ENCODE measurements around the gene GMDS. TPM values are rescaled to one million over a fixed set of nuclear protein-coding genes. Genes with fewer than 3 reads are reported as not detected.

Gene GMDS
- total and polyA plus RNA-seq, 2 donors (not counting 1 experiment from before 2014, with no cell fraction given), result 11.5 to 16.4 TPM

GRCh38 chr6:1736346-1737105, 508.9 kb downstream of the GMDS start:
- ChIA-PET POLR2A (no interaction called here), CTCF (interaction anchor here (1.1 kb wide), 1 partner anchor 17 kb away, joined by 3 read pairs; no protein-coding TSS in a partner anchor)
- TF ChIP-seq CTCF (IDR thresholded peaks at IDR 0.05) (no peak), EZH2 (IDR thresholded peaks at IDR 0.05; ENCODE audit: borderline replicate concordance, insufficient read depth, low read depth, low read length, poor library complexity, severe bottlenecking) (no peak)
- peaks cover 4% of the 10 kb centered on the region for H3K4me1 Mint-ChIP-seq
- Histone ChIP-seq H3K4me1 (ENCODE audit: control insufficient read depth in 2 of 2, insufficient read depth in 2 of 2, low read length in 2 of 2) (peaks cover 22 to 26% of the 10 kb centered on the region in 2 donors), H4K20me1 (ENCODE audit: control insufficient read depth, insufficient read depth, low read length, poor library complexity, severe bottlenecking) (no peaks in the 10 kb centered on the region), H3K27ac (ENCODE audit: low read length in 2 of 2) (no peak overlapping the region), H3K27me3 (replicated peaks in 1 of 4; ENCODE audit: control extremely low read depth in 1 of 4, control insufficient read depth in 3 of 4, insufficient read depth in 4 of 4, low read length in 3 of 4) (no peaks in the 10 kb centered on the region), H3K9ac (ENCODE audit: low read length) (no peak overlapping the region), H3K36me3 (replicated peaks in 1 of 2; ENCODE audit: control extremely low read depth in 1 of 2, control insufficient read depth in 1 of 2, extremely low read depth in 1 of 2, insufficient read depth in 2 of 2, low read length in 1 of 2) (no peaks in the 10 kb centered on the region), H3K9me3 (ENCODE audit: control extremely low read depth in 1 of 3, control insufficient read depth in 2 of 3, insufficient read depth in 1 of 3, low read length in 2 of 3) (peaks cover 0 to 9% (median 0%) of the 10 kb centered on the region in 3 donors), H3K4me3 (ENCODE audit: control extremely low read depth in 1 of 5, extremely low read depth in 1 of 5, insufficient read depth in 1 of 5, low read depth in 2 of 5, low read length in 4 of 5) (no peak overlapping the region), H2AFZ (ENCODE audit: insufficient read depth, low read depth, low read length, poor library complexity, severe bottlenecking) (no peak overlapping the region), H3K79me2 (ENCODE audit: control insufficient read depth, insufficient read depth, low read length) (no peaks in the 10 kb centered on the region), H3K4me2 (replicated peaks; ENCODE audit: low read depth, low read length, poor library complexity, severe bottlenecking) (no peak overlapping the region)
- no peaks in the 10 kb centered on the region for H3K27me3 Mint-ChIP-seq
- no peaks in the 10 kb centered on the region for H3K9me3 Mint-ChIP-seq (ENCODE audit: insufficient read depth)
- H3K4me3 Mint-ChIP-seq, result no peak overlapping the region
- 82% methylated on average over 2 of the region's 6 CpGs for WGBS (ENCODE audit: insufficient coverage)
- no peak for DNase-seq
- intact Hi-C loops (cut with micrococcal nuclease), result loop anchor here (10.0 kb wide), 1 partner anchor 112 kb away; no protein-coding TSS in a partner anchor
- H3K27ac Mint-ChIP-seq, result peak overlapping the region; percentile 28
- peak; percentile 25 for ATAC-seq (ENCODE audit: low read depth)

- CTCF ChIA-PET, result no interaction called here
- ATAC-seq (ENCODE audit: low read depth) (no peak), DNase-seq (no peak)
- Histone ChIP-seq H3K9ac (ENCODE audit: low read length) (no peak overlapping the region), H3K4me2 (replicated peaks; ENCODE audit: low read depth, low read length, poor library complexity, severe bottlenecking) (no peak overlapping the region), H3K9me3 (ENCODE audit: control extremely low read depth in 1 of 3, control insufficient read depth in 2 of 3, insufficient read depth in 1 of 3, low read length in 2 of 3) (peaks cover 0 to 12% (median 2%) of the 10 kb centered on the region in 3 donors), H3K4me3 (ENCODE audit: control extremely low read depth in 1 of 5, extremely low read depth in 1 of 5, insufficient read depth in 1 of 5, low read depth in 2 of 5, low read length in 4 of 5) (no peak overlapping the region), H3K79me2 (ENCODE audit: control insufficient read depth, insufficient read depth, low read length) (no peaks in the 10 kb centered on the region), H3K27ac (ENCODE audit: low read length in 2 of 2) (no peak overlapping the region), H3K4me1 (ENCODE audit: control insufficient read depth in 2 of 2, insufficient read depth in 2 of 2, low read length in 2 of 2) (peaks cover 18 to 20% of the 10 kb centered on the region in 2 donors), H3K27me3 (replicated peaks in 1 of 4; ENCODE audit: control extremely low read depth in 1 of 4, control insufficient read depth in 3 of 4, insufficient read depth in 4 of 4, low read length in 3 of 4) (no peaks in the 10 kb centered on the region), H3K36me3 (replicated peaks in 1 of 2; ENCODE audit: control extremely low read depth in 1 of 2, control insufficient read depth in 1 of 2, extremely low read depth in 1 of 2, insufficient read depth in 2 of 2, low read length in 1 of 2) (no peaks in the 10 kb centered on the region), H2AFZ (ENCODE audit: insufficient read depth, low read depth, low read length, poor library complexity, severe bottlenecking) (no peak overlapping the region), H4K20me1 (ENCODE audit: control insufficient read depth, insufficient read depth, low read length, poor library complexity, severe bottlenecking) (no peaks in the 10 kb centered on the region)
- no peak for TF ChIP-seq EZH2 (IDR thresholded peaks at IDR 0.05; ENCODE audit: borderline replicate concordance, insufficient read depth, low read depth, low read length, poor library complexity, severe bottlenecking)
- TF ChIP-seq CTCF (IDR thresholded peaks at IDR 0.05), result no peak
- POLR2A ChIA-PET, result no interaction called here
- intact Hi-C loops (cut with micrococcal nuclease), result loop anchor here (10.0 kb wide), 1 partner anchor 111 kb away; no protein-coding TSS in a partner anchor
- WGBS (ENCODE audit: insufficient coverage), result 100% methylated on average over 4 of the region's 6 CpGs
- Mint-ChIP-seq H3K27me3 (no peaks in the 10 kb centered on the region), H3K4me3 (no peak overlapping the region), H3K9me3 (ENCODE audit: insufficient read depth) (peaks cover 6% of the 10 kb centered on the region), H3K4me1 (no peaks in the 10 kb centered on the region), H3K27ac (no peak overlapping the region)
These were observed 510.1 kb downstream of the GMDS start for GRCh38 chr6:1735239-1735803.
